ENCODE data around the gene PDZRN4. TPM values are rescaled to one million over a fixed set of nuclear protein-coding genes. Genes with fewer than 3 reads are reported as not detected.

PDZRN4 gene
- total and polyA plus RNA-seq, 9 donors = 1.5 to 11.0 (median 4.1) TPM

GRCh38 chr12:41409628-41410027, 221.5 kb downstream of the PDZRN4 start:
- H3K36me3 ChIP-seq = no peaks in the 10 kb centered on the region
- 75 to 79% (median 78%) methylated on average over 2 of the region's 2 CpGs for WGBS, 3 donors
- no peaks in the 10 kb centered on the region for H3K27me3 ChIP-seq
- H3K9me3 ChIP-seq = no peaks in the 10 kb centered on the region
- intact Hi-C loops (cut with DNase I) = no loop called here
- H3K4me3 ChIP-seq = no peak overlapping the region
- H3K27ac ChIP-seq = no peak overlapping the region
- no peak for DNase-seq
- no peaks in the 10 kb centered on the region for H3K4me1 ChIP-seq (ENCODE audit: insufficient read depth)
- TF ChIP-seq POLR2A (IDR thresholded peaks at IDR 0.05) (no peak), EP300 (IDR thresholded peaks at IDR 0.05) (no peak)
- TF ChIP-seq, protein P1, sequence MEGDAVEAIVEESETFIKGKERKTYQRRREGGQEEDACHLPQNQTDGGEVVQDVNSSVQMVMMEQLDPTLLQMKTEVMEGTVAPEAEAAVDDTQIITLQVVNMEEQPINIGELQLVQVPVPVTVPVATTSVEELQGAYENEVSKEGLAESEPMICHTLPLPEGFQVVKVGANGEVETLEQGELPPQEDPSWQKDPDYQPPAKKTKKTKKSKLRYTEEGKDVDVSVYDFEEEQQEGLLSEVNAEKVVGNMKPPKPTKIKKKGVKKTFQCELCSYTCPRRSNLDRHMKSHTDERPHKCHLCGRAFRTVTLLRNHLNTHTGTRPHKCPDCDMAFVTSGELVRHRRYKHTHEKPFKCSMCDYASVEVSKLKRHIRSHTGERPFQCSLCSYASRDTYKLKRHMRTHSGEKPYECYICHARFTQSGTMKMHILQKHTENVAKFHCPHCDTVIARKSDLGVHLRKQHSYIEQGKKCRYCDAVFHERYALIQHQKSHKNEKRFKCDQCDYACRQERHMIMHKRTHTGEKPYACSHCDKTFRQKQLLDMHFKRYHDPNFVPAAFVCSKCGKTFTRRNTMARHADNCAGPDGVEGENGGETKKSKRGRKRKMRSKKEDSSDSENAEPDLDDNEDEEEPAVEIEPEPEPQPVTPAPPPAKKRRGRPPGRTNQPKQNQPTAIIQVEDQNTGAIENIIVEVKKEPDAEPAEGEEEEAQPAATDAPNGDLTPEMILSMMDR (IDR thresholded peaks at IDR 0.05) = no peak

DNA sequence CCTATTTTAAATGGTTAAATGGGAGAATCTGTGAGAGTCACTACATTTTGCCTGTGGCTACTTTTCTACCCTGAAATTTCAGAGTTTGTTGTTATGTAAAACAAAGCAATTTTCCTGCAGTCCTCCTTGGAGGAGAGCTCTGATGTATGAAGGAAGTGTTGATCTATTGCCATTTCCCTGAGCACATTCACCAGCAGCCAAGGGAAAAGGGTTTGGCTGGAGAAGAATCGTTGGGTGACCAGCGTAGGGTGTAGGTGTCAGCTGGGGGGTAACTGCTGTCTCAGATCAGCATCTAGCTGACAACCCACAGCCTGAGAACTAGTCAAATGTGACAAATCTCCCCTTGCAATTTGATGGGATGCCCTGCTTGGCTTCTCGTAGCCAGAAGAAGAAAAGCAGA, 230.5 kb downstream of the PDZRN4 start:
- TF ChIP-seq, protein P1 (IDR thresholded peaks at IDR 0.05) = no peak
- TF ChIP-seq EP300 (IDR thresholded peaks at IDR 0.05) (no peak), POLR2A (IDR thresholded peaks at IDR 0.05) (no peak)
- Histone ChIP-seq H3K4me3 (no peak overlapping the region), H3K4me1 (ENCODE audit: insufficient read depth) (no peaks in the 10 kb centered on the region), H3K36me3 (no peaks in the 10 kb centered on the region), H3K27ac (no peak overlapping the region), H3K27me3 (no peaks in the 10 kb centered on the region), H3K9me3 (no peaks in the 10 kb centered on the region)
- intact Hi-C loops (cut with DNase I) = no loop called here
- no peak for DNase-seq
- WGBS, 3 donors = 56 to 71% (median 63%) methylated on average over 3 of the region's 3 CpGs

DNA sequence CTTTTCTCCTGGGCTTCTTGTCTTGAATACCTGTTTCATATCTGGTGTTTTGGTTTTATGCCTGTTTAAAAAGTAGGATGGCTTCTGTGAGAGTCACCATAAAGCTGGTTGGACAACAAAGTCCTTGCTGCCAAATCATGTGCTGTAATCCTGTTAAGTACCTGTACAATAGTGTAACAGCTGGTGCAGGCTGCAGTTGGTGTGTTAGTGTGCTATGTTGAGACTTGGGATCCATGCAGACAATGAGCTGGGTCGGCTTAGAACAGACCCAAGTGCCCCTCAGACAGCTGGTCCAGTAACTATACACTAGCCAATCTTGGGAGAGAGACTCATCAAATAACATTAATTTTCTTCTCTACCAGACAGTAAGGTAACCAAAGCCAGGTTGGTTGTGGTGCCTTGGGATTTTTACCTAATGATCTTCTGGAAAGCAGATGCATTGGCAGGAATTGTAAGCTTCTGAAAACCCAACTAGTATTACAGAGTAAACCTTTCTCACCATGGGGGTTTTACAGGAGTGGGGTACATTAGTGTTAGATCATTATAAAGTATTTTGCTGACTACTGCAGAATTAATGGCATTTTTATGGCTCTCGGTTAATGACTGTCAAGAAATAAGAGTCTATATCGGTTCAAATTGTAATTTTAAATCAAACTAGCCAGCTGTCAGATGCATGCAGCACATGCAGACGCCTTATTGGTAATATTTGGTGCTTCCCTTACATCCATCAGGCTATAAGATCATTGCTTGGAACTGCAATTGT, 231.2 kb downstream of the PDZRN4 start:
- 85 to 87% (median 87%) methylated on average over 4 of the region's 4 CpGs for WGBS, 3 donors
- TF ChIP-seq POLR2A (IDR thresholded peaks at IDR 0.05) (no peak), EP300 (IDR thresholded peaks at IDR 0.05) (no peak)
- TF ChIP-seq, protein P1 (IDR thresholded peaks at IDR 0.05) = no peak
- H3K4me3 ChIP-seq = no peak overlapping the region

DNA sequence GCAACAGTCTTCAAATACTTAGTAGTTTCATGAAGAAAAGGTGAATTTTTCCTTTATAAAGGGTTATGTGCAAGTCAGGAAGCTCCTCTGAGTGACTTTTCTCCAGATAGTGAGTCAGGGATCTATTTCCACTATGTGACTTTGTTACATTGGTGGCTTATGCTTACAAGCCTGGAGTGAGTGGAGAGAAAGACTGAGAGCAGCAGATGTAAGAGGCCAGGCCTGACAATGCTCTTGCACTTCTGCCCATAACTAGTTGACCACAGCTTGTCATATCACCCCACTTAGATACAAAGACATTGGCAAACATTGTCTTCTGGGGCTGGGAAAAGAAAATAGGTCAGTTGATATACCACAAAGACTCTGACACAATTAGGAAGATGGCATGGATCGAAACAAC, 236.5 kb downstream of the PDZRN4 start:
- H3K27ac ChIP-seq = no peak overlapping the region
- no peaks in the 10 kb centered on the region for H3K36me3 ChIP-seq
- no peaks in the 10 kb centered on the region for H3K27me3 ChIP-seq
- no peak for DNase-seq
- TF ChIP-seq, protein P1 (IDR thresholded peaks at IDR 0.05) = no peak
- TF ChIP-seq EP300 (IDR thresholded peaks at IDR 0.05) (no peak), POLR2A (IDR thresholded peaks at IDR 0.05) (no peak)
- no peaks in the 10 kb centered on the region for H3K4me1 ChIP-seq (ENCODE audit: insufficient read depth)
- intact Hi-C loops (cut with DNase I) = no loop called here
- H3K9me3 ChIP-seq = no peaks in the 10 kb centered on the region
- H3K4me3 ChIP-seq = no peak overlapping the region
- WGBS, 3 donors = 94 to 99% (median 98%) methylated on average over 1 of the region's 1 CpG

More for the DNA sequence above, 231.2 kb downstream of the PDZRN4 start:
- Histone ChIP-seq H3K27me3 (no peaks in the 10 kb centered on the region), H3K9me3 (no peaks in the 10 kb centered on the region), H3K4me1 (ENCODE audit: insufficient read depth) (no peaks in the 10 kb centered on the region), H3K36me3 (no peaks in the 10 kb centered on the region), H3K27ac (no peak overlapping the region)
- intact Hi-C loops (cut with DNase I) = no loop called here
- DNase-seq = no peak

All from ovary (tissue), 9 donors.